ENCODE results near the gene CNTN2.

DNA sequence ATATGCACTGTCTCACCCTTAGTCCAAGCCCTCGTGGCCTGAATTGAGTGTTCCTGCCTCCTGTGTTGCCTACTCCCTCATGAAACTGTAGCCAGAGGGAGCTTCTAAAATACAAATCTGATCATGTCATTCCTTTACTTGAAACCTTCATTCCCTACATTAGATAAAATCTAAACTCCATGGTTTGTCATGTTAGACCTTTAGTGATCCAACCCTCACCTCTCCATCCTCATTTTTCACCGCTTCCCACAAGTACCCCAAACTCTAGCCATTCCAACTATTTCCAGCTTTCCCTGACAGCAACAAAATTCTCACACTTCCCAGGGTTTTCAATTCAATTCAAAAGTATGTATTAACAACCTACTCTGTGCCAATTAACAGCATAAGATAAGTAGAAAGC, 18.3 kb upstream of the CNTN2 start:
- TF ChIP-seq SMC3 (conservative IDR thresholded peaks at IDR 0.05; ENCODE audit: poor library complexity) (no peak), CTCF (IDR thresholded peaks at IDR 0.05; ENCODE audit: poor library complexity, severe bottlenecking) (no peak), TAF1 (IDR thresholded peaks at IDR 0.05; ENCODE audit: low read depth) (no peak)

Data from neural cell (in vitro differentiated cells).